HG02981 (cell line): ENCODE data around the gene PLAAT3.
"Not testable (repeated sequence)": the region's sequence is repeated elsewhere in the genome, so short reads cannot be mapped to it uniquely, and the experiment has no call there.

Experiments used
- ATAC-seq: cut with Tn5 transposase; IDR thresholded peaks from one replicate; pipeline ENCODE4 v1.9.1; 2021; ENCODE audit warnings: mild to moderate bottlenecking, moderate library complexity; ENCODE audit not compliant: unreplicated experiment

PLAAT3 gene

GRCh38 chr11:63614136-63614671 lies at the start of gene PLAAT3:
PLAAT3 (minus strand) TSS chr11:63614433; CDS start chr11:63614014, 419 bp downstream.
- ATAC-seq = no peak

- no peak for ATAC-seq
Observed at GRCh38 chr11:63663809-63664208, 49.6 kb upstream of the PLAAT3 start.

GRCh38 chr11:63660972-63661371 lies 46.7 kb upstream of the PLAAT3 start:
- no peak for ATAC-seq

GRCh38 chr11:63652671-63653070 lies 38.4 kb upstream of the PLAAT3 start:
- no peak for ATAC-seq

- no peak for ATAC-seq
Observed at GRCh38 chr11:63643205-63643604, 29.0 kb upstream of the PLAAT3 start.

GRCh38 chr11:63641727-63642126 lies 27.5 kb upstream of the PLAAT3 start:
- ATAC-seq = no peak

- ATAC-seq = no peak
Observed at GRCh38 chr11:63639199-63639832, 25.1 kb upstream of the PLAAT3 start.

GRCh38 chr11:63638436-63638835 lies 24.2 kb upstream of the PLAAT3 start:
- ATAC-seq = not testable (repeated sequence)

GRCh38 chr11:63635762-63636465 lies 21.7 kb upstream of the PLAAT3 start:
- ATAC-seq = no peak

- ATAC-seq = no peak
Observed at GRCh38 chr11:63629426-63629825, 15.2 kb upstream of the PLAAT3 start.

- no peak for ATAC-seq
Observed at GRCh38 chr11:63623513-63624140, 9.4 kb upstream of the PLAAT3 start.

- no peak for ATAC-seq
Observed at GRCh38 chr11:63622323-63622722, 8.1 kb upstream of the PLAAT3 start.

GRCh38 chr11:63621071-63621470 lies 6.8 kb upstream of the PLAAT3 start:
- ATAC-seq = no peak

- ATAC-seq = no peak
Observed at GRCh38 chr11:63619967-63620366, 5.7 kb upstream of the PLAAT3 start.

GRCh38 chr11:63617686-63618085 lies 3.5 kb upstream of the PLAAT3 start:
- ATAC-seq = not testable (repeated sequence)

GRCh38 chr11:63616953-63617352 lies 2.7 kb upstream of the PLAAT3 start:
- ATAC-seq = no peak

- ATAC-seq = no peak
Observed at GRCh38 chr11:63613517-63614135, 607 bp downstream of the PLAAT3 start.

- ATAC-seq = no peak
Observed at GRCh38 chr11:63612181-63612580, 2.1 kb downstream of the PLAAT3 start.

GRCh38 chr11:63611395-63611747 lies 2.9 kb downstream of the PLAAT3 start:
- no peak for ATAC-seq

- no peak for ATAC-seq
Observed at GRCh38 chr11:63610604-63611394, 3.4 kb downstream of the PLAAT3 start.
